Keratinocyte (primary cell): ENCODE results near the gene FES. TPM values are rescaled to one million over a fixed set of nuclear protein-coding genes. Genes with fewer than 3 reads are reported as not detected.

Experiments
- DNase-seq: peaks from one replicate; pipeline ENCODE4 v3.0.0-alpha.2; 2011; ENCODE audit warnings: low read depth, missing footprints, low spot score
- FAIRE-seq: peaks from 2 replicates; lab custom pipeline; 2011; peaks lifted over from hg19 to GRCh38; lab: Jason Lieb, UNC
- H2AFZ ChIP-seq: 2 replicates; pipeline ENCODE4 v1.6.0; 2012; ENCODE audit warnings: low read length, control low read depth, inconsistent platforms; ENCODE audit not compliant: control insufficient read depth
- H3K27ac ChIP-seq: 2 replicates; pipeline ENCODE4 v1.5.1; 2011; ENCODE audit warnings: low read length; ENCODE audit not compliant: control insufficient read depth, insufficient read depth
- H3K27me3 ChIP-seq: 3 replicates; pipeline ENCODE4 v1.6.0; 2011; ENCODE audit warnings: low read length; ENCODE audit not compliant: control insufficient read depth, insufficient read depth; ENCODE audit errors: extremely low read depth
- H3K36me3 ChIP-seq, 2 experiments: 2 replicates in 1 of 2; 3 replicates in 1 of 2; pipeline ENCODE4 v1.5.1; 2011; ENCODE audit warnings: low read length in 2 of 2, mild to moderate bottlenecking in 1 of 2; ENCODE audit not compliant: control insufficient read depth in 2 of 2, insufficient read depth in 2 of 2; ENCODE audit errors: extremely low read depth in 1 of 2
- H3K4me1 ChIP-seq: 3 replicates; pipeline ENCODE4 v1.5.1; 2011; ENCODE audit warnings: low read length; ENCODE audit not compliant: control insufficient read depth, insufficient read depth; ENCODE audit errors: extremely low read depth
- H3K4me2 ChIP-seq: 3 replicates; pipeline ENCODE4 v1.6.0; 2011; ENCODE audit warnings: low read depth, low read length; ENCODE audit not compliant: control insufficient read depth, insufficient read depth; ENCODE audit errors: extremely low read depth
- H3K4me3 ChIP-seq, 3 experiments: fragments of 200-600 bp in 1 of 3; sonication (generic) in 1 of 3; 2 replicates in 2 of 3; 3 replicates in 1 of 3; pipeline ENCODE4 v1.5.1; 2011 to 2016; ENCODE audit warnings: low read length in 3 of 3, mild to moderate bottlenecking in 3 of 3, control low read depth in 2 of 3, inconsistent platforms in 1 of 3, low read depth in 1 of 3, mixed read lengths in 1 of 3, mixed run types in 1 of 3, moderate library complexity in 1 of 3; ENCODE audit not compliant: control insufficient read depth in 2 of 3, insufficient read depth in 2 of 3; ENCODE audit errors: extremely low read depth in 1 of 3
- H3K79me2 ChIP-seq: 2 replicates; pipeline ENCODE4 v1.6.0; 2012; ENCODE audit warnings: low read length; ENCODE audit not compliant: control insufficient read depth, insufficient read depth
- H3K9ac ChIP-seq: 3 replicates; pipeline ENCODE4 v1.6.0; 2011; ENCODE audit warnings: low read length; ENCODE audit not compliant: control insufficient read depth, insufficient read depth; ENCODE audit errors: extremely low read depth
- H3K9me1 ChIP-seq: 3 replicates; pipeline ENCODE4 v1.6.0; 2011; ENCODE audit warnings: low read length; ENCODE audit not compliant: control insufficient read depth, insufficient read depth; ENCODE audit errors: extremely low read depth
- H3K9me3 ChIP-seq: 2 replicates; pipeline ENCODE4 v1.5.1; 2012; ENCODE audit warnings: low read depth, low read length; ENCODE audit not compliant: control insufficient read depth
- H4K20me1 ChIP-seq: 3 replicates; pipeline ENCODE4 v1.6.0; 2011; ENCODE audit warnings: low read length; ENCODE audit not compliant: control insufficient read depth, insufficient read depth; ENCODE audit errors: extremely low read depth
- CTCF ChIP-seq, 3 experiments: IDR thresholded peaks in 1 of 3; conservative IDR thresholded peaks in 1 of 3; optimal IDR thresholded peaks in 1 of 3; 2 replicates in 2 of 3; 3 replicates in 1 of 3; pipeline versions ENCODE3 to v1.5.1; 2011; ENCODE audit warnings: low read length in 3 of 3, mild to moderate bottlenecking in 3 of 3, moderate library complexity in 2 of 3, control low read depth in 1 of 3, inconsistent platforms in 1 of 3; ENCODE audit not compliant: insufficient read depth in 2 of 3; ENCODE audit errors: extremely low read depth in 1 of 3
- EZH2 ChIP-seq: IDR thresholded peaks from one replicate; pipeline ENCODE4 v1.6.1; 2012; ENCODE audit warnings: inconsistent platforms, mild to moderate bottlenecking, low read length, moderate library complexity
- dilution Hi-C: fragments of 300-500 bp; cut with MboI; formaldehyde crosslinking; loops from one replicate; pipeline ENCODE4 v1.7.0; 2020; ENCODE audit warnings: low sequenced_read_pairs; ENCODE audit not compliant: extremely low pct_ligation_motif_present
- polyA plus RNA-seq, 5 experiments: library from polyadenylated mRNA; depleted of rRNA in 3 of 5; stranded (reverse) in 3 of 5; stranded (forward) in 1 of 5; unstranded in 1 of 5; fragments of >200 nt; gene quantifications; 1 replicate in 1 of 5; 2 replicates in 3 of 5; 3 replicates in 1 of 5; pipeline versions ENCODE4 v1.2.1 to v1.2.3, GENCODE V29; 2011 to 2012; ENCODE audit warnings: missing spikeins in 2 of 5, low read depth in 1 of 5, low replicate concordance in 1 of 5

The FES gene
- polyA plus RNA-seq, 1 donor (not counting 4 experiments of a cell fraction or from before 2014, with no cell fraction given): 0.34 TPM

GRCh38 chr15:90930861-90931574, 46.7 kb downstream of the FES start:
- no peak for FAIRE-seq
- Histone ChIP-seq H2AFZ (no peak overlapping the region), H3K9ac (peak overlapping the region; percentile 83), H3K79me2 (peaks cover 7% of the 10 kb centered on the region), H3K36me3 (no peaks in the 10 kb centered on the region), H4K20me1 (no peaks in the 10 kb centered on the region), H3K27me3 (no peaks in the 10 kb centered on the region), H3K27ac (peak overlapping the region; percentile 83), H3K4me2 (peak overlapping the region; percentile 90), H3K4me3 (peak overlapping the region in 1 of 3 experiments; percentile 91), H3K9me1 (no peaks in the 10 kb centered on the region), H3K9me3 (no peaks in the 10 kb centered on the region), H3K4me1 (peaks cover 32% of the 10 kb centered on the region)
- dilution Hi-C loops: no loop called here
- DNase-seq: no peak
- TF ChIP-seq EZH2 (no peak), CTCF (optimal IDR thresholded peaks at IDR 0.05 in 1 of 3, IDR thresholded peaks at IDR 0.05 in 1 of 3, conservative IDR thresholded peaks at IDR 0.05 in 1 of 3; ENCODE audit: extremely low read depth in 1 of 3, insufficient read depth in 2 of 3, low read length in 3 of 3) (no peak)

- dilution Hi-C loops: no loop called here
- peaks cover 2 to 3% of the 10 kb centered on the region in 2 experiments for H3K36me3 ChIP-seq
- no peaks in the 10 kb centered on the region for H3K9me1 ChIP-seq
- H2AFZ ChIP-seq: no peak overlapping the region
- H3K79me2 ChIP-seq: peaks cover 12% of the 10 kb centered on the region
- H3K27ac ChIP-seq: peak overlapping the region; percentile 83
- DNase-seq (no peak), FAIRE-seq (no peak)
- H3K4me1 ChIP-seq: peaks cover 37% of the 10 kb centered on the region
- H3K9ac ChIP-seq: peak overlapping the region; percentile 76
- no peaks in the 10 kb centered on the region for H3K9me3 ChIP-seq
- no peaks in the 10 kb centered on the region for H3K27me3 ChIP-seq
- H3K4me3 ChIP-seq: peak overlapping the region; percentile 78 to 91 (median 89)
- TF ChIP-seq CTCF (optimal IDR thresholded peaks at IDR 0.05 in 1 of 3, IDR thresholded peaks at IDR 0.05 in 1 of 3, conservative IDR thresholded peaks at IDR 0.05 in 1 of 3; ENCODE audit: extremely low read depth in 1 of 3, insufficient read depth in 2 of 3, low read length in 3 of 3): no peak
- H4K20me1 ChIP-seq: no peaks in the 10 kb centered on the region
- H3K4me2 ChIP-seq: peak overlapping the region; percentile 90
Measured at GRCh38 chr15:90931575-90931827, 47.2 kb downstream of the FES start.
